WI38 (cell line): ENCODE measurements around the gene IGF1R.
"Not testable (repeated sequence)": the region's sequence is repeated elsewhere in the genome, so short reads cannot be mapped to it uniquely, and the experiment has no call there.

Source experiments
- H3K4me3 ChIP-seq: 2 replicates; pipeline ENCODE4 v1.5.1; 2011; ENCODE audit warnings: low read depth, mild to moderate bottlenecking, control low read depth, low read length
- TF ChIP-seq, protein P1 (sequence below): IDR thresholded peaks from 2 replicates; pipeline ENCODE4 v1.5.1; 2012; ENCODE audit warnings: low read depth, mild to moderate bottlenecking, control low read depth, low read length

The IGF1R gene

DNA sequence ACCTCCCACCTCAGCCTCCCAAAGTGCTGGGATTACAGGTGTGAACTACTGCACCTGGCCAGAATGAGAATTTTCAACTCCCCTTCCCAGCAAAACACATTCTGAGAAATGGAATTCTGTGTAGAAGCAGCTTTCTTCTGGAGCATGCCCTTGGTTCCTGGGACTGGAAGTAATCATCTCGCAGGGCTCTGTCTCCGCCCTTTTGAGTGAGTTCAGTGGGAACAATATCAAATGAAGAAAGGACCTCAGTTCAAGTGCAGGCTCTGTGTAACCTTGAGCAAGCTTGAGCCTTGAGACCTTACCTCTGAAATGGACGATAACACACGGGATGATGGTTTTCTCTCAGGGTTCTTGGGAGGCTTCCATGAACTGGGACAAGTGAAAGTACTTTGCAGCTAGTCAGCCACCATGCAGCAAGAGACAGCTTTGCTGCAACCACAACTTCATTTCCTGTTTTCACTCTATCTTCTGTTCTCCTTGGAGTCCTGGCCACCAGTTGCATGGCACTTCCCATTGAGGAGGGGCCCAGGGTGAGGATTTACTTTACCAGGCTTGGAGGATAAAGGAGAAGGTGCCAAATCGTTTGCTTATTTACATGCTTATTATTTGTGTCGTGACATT, 35.7 kb upstream of the IGF1R start:
- H3K4me3 ChIP-seq: no peak overlapping the region
- TF ChIP-seq, protein P1, sequence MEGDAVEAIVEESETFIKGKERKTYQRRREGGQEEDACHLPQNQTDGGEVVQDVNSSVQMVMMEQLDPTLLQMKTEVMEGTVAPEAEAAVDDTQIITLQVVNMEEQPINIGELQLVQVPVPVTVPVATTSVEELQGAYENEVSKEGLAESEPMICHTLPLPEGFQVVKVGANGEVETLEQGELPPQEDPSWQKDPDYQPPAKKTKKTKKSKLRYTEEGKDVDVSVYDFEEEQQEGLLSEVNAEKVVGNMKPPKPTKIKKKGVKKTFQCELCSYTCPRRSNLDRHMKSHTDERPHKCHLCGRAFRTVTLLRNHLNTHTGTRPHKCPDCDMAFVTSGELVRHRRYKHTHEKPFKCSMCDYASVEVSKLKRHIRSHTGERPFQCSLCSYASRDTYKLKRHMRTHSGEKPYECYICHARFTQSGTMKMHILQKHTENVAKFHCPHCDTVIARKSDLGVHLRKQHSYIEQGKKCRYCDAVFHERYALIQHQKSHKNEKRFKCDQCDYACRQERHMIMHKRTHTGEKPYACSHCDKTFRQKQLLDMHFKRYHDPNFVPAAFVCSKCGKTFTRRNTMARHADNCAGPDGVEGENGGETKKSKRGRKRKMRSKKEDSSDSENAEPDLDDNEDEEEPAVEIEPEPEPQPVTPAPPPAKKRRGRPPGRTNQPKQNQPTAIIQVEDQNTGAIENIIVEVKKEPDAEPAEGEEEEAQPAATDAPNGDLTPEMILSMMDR: no peak

GRCh38 chr15:98614681-98615080, 33.7 kb upstream of the IGF1R start:
- no peak overlapping the region for H3K4me3 ChIP-seq
- TF ChIP-seq, protein P1: no peak

- TF ChIP-seq, protein P1: no peak
- H3K4me3 ChIP-seq: no peak overlapping the region
Measured at GRCh38 chr15:98616397-98616796, 31.9 kb upstream of the IGF1R start.

- TF ChIP-seq, protein P1: no peak
- no peak overlapping the region for H3K4me3 ChIP-seq
Measured at GRCh38 chr15:98617328-98617980, 30.9 kb upstream of the IGF1R start.

DNA sequence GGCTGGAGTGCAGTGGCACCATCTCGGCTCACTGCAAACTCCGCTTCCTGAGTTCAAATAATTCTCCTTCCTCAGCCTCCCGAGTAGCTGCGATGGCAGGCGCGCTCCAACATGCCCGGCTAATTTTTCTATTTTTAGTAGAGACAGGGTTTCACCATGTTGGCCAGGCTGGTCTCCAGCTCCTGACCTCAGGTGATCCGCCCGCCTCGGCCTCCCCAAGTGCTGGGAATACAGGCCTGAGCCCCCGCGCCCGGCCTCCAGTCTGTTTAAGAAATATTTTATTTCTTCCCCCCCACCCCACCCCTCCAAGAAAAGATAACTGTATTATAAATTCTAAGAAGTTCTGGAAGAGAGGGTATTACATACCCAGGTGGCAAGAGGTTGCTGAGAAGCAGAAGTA, 29.8 kb upstream of the IGF1R start:
- not testable (repeated sequence) for H3K4me3 ChIP-seq

DNA sequence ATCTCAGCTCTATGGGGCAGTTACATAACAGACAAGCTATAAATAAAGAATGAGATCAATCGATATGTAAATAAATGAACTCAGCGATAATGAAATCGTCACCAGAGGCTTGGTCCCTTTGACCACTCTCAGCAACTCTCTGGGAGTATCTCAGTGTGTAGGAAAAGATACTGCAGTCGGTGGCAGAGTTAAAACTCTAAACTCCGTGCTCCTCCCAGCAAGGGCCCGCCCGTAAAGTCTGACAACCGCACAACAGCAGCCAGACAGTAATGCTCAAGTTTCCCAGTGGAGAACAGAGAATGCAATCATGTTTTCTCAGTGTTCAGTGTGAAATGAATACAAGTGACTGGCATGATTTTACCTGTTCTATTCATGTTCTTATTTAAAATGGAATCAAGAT, 28.3 kb upstream of the IGF1R start:
- TF ChIP-seq, protein P1: no peak
- no peak overlapping the region for H3K4me3 ChIP-seq

DNA sequence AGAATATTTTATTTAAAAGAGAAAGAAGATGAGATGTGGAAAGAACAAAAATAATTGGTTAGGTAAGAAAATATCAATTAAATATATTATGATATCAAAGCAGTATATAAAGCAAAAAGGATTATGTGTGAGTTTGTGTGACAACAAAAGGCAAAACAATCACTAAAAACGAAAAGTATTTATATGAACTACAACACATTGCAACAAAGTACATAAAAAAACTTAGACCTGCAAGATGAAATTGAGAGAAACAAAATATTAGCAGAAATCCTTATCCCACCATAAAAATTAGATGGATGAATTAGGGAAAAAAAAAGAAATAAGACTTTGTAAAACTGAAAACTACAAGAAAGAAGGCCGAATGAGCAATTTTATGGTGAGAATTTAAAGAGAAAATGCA, 27.3 kb upstream of the IGF1R start:
- no peak overlapping the region for H3K4me3 ChIP-seq
- TF ChIP-seq, protein P1: no peak

DNA sequence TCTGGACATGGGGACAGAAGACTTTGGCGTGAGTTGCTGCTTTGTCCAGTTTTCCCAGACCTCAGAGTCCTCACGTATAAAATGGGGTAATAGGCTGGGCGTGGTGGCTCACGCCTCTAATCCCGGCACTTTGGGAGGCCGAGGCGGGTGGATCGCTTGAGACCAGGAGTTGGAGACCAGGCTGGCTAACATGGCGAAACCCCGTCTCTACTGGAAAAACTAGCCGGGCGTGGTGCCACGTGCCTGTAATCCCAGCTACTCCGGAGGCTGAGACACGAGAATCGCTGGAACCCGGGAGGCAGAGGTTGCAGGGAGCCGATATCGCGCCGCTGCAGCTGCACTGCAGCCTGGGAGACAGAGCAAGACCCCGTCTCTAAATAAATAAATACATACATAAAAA, 22.7 kb upstream of the IGF1R start:
- no peak overlapping the region for H3K4me3 ChIP-seq
- TF ChIP-seq, protein P1: no peak
